ENCODE data around the gene EPS8L1. TPM values are rescaled to one million over a fixed set of nuclear protein-coding genes. Genes with fewer than 3 reads are reported as not detected.

EPS8L1 gene
- total RNA-seq, 1 donor from 2014 or later: 30.5 TPM

DNA sequence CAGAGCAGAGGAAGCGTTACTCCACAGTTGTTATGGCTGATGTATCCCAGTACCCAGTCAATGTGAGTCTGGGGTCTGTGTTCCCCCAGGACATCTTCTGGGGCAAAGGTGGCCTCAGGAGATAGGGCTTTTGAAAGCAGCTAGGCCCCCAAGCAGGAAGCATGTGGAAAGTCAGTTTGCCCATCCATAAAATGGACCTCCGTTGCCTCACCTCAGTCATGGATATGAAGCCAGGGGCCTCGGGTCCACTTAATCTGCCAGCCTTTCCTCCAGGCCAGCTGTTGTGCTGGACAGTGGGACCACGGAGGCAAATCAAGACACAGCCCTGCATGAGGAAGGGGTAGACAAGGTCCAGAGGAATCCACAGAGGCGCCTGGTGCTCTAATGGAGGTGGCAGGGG is 3.3 kb downstream of the EPS8L1 start:
- H3K27me3 ChIP-seq (ENCODE audit: control insufficient read depth, insufficient read depth, low read length): peaks cover 41% of the 10 kb centered on the region
- H3K4me3 ChIP-seq (ENCODE audit: low read depth, low read length): no peak overlapping the region
- TF ChIP-seq, protein P1, sequence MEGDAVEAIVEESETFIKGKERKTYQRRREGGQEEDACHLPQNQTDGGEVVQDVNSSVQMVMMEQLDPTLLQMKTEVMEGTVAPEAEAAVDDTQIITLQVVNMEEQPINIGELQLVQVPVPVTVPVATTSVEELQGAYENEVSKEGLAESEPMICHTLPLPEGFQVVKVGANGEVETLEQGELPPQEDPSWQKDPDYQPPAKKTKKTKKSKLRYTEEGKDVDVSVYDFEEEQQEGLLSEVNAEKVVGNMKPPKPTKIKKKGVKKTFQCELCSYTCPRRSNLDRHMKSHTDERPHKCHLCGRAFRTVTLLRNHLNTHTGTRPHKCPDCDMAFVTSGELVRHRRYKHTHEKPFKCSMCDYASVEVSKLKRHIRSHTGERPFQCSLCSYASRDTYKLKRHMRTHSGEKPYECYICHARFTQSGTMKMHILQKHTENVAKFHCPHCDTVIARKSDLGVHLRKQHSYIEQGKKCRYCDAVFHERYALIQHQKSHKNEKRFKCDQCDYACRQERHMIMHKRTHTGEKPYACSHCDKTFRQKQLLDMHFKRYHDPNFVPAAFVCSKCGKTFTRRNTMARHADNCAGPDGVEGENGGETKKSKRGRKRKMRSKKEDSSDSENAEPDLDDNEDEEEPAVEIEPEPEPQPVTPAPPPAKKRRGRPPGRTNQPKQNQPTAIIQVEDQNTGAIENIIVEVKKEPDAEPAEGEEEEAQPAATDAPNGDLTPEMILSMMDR (IDR thresholded peaks at IDR 0.05; ENCODE audit: insufficient read depth, low read length, poor library complexity, severe bottlenecking): no peak
- no peaks in the 10 kb centered on the region for H3K36me3 ChIP-seq (ENCODE audit: control insufficient read depth, insufficient read depth, low read length)
- no peak for DNase-seq (ENCODE audit: low read depth)

DNA sequence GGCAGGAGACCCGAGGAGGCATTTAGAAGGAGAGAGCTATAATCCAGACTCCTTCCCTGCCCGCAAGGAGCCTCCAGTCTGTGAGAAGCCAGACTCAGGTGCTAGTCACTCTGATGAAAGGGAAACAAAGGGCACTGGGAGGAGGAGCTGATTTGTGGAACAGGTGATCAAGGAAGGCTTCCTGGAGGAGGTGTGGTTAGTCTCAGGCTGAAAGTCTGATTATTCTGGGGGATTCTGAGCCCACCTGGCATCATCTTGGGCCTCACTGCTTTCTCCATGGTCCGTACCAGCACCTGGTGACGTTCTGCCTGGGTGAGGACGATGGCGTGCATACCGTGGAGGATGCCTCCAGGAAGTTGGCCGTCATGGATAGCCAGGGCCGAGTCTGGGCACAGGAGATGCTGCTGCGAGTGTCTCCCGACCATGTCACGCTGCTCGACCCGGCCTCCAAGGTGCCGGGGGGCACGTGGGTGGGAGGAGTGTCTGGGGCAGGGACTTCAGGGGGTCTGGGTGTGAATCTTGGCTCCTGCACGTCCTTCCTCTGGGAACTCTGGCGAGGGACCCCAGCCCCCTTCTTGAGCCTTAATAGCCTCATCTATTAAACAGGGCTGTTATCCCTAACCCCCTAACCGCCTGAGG is 3.9 kb downstream of the EPS8L1 start:
- TF ChIP-seq, protein P1 (IDR thresholded peaks at IDR 0.05; ENCODE audit: insufficient read depth, low read length, poor library complexity, severe bottlenecking): no peak
- peaks cover 44% of the 10 kb centered on the region for H3K27me3 ChIP-seq (ENCODE audit: control insufficient read depth, insufficient read depth, low read length)

DNA sequence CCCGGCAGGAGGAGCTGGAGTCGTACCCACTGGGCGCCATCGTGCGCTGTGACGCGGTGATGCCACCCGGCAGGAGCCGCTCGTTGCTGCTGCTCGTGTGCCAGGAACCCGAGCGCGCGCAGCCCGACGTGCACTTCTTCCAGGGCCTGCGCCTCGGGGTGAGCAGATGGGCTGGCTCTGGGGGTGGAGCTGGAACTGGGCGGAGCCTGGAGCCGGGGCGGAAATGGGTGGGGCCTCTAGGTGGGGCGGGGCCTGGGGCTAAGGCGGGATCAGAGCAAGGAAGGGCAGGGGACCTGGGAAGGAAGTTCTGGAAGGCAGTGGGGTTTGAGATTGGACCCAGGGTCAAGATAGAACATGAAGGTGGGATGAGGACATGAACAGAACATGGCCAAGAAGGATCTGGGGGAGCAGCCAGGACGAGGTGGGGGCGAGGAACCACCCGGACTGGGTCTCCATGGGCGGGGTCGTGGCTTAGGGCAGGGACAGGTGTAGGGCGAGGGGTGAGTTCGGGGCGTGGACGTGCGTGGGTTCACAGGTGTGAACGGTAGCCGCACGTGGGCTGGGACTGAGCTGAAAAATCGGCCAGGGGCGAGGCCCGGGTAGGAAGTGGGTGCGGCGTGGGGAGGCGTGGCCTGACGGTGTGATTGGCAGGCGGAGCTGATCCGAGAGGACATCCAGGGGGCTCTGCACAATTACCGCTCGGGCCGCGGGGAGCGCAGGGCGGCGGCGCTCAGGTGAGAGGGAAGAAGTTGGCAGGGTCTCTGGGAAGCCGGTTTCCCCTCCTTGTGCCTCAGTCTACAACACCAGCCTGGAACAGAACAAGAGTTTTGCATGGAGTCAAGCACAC is 4.7 kb downstream of the EPS8L1 start:
- DNase-seq (ENCODE audit: low read depth): no peak
- peak overlapping the region; percentile 51 for H3K4me3 ChIP-seq (ENCODE audit: low read depth, low read length)
- peaks cover 44% of the 10 kb centered on the region for H3K27me3 ChIP-seq (ENCODE audit: control insufficient read depth, insufficient read depth, low read length)
- H3K36me3 ChIP-seq (ENCODE audit: control insufficient read depth, insufficient read depth, low read length): no peaks in the 10 kb centered on the region
- TF ChIP-seq, protein P1 (IDR thresholded peaks at IDR 0.05; ENCODE audit: insufficient read depth, low read length, poor library complexity, severe bottlenecking): no peak

More for the DNA sequence above, 3.9 kb downstream of the EPS8L1 start:
- Histone ChIP-seq H3K36me3 (ENCODE audit: control insufficient read depth, insufficient read depth, low read length) (no peaks in the 10 kb centered on the region), H3K4me3 (ENCODE audit: low read depth, low read length) (no peak overlapping the region)
- DNase-seq (ENCODE audit: low read depth): no peak

DNA sequence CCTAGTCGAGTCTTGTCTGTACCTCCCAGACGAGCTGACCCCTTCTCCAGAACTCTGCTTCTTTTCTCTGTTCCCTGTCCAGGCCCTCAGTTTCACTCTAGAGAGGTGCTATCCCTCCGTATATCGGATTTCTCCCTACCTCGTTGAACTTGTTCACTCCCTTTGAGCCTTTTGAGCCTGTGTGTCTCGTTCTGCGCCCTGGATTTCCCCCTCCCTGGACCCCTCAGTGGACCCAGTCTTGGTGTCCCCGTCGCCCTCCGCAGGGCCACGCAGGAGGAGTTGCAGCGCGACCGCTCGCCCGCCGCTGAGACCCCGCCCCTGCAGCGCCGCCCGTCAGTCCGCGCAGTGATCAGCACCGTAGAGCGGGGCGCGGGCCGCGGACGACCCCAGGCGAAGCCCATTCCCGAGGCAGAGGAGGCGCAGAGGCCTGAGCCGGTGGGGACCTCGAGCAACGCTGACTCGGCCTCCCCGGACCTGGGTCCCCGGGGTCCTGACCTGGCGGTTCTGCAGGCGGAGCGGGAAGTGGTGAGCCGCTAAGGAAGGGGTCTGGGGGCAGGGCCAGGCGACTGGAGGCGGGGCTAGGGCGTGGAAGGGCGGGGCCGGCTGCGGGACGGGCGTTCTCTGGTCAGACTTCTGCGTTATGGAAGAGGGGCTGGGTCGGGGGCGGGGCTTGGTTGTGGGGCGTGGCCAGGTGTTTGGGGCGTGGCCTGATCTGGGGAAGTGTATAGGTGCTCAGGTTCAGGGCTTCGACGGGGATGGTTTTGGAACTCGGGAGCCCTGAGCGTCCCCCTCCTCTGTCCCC is 5.5 kb downstream of the EPS8L1 start:
- peak overlapping the region; percentile 51 for H3K4me3 ChIP-seq (ENCODE audit: low read depth, low read length)
- H3K36me3 ChIP-seq (ENCODE audit: control insufficient read depth, insufficient read depth, low read length): no peaks in the 10 kb centered on the region
- DNase-seq (ENCODE audit: low read depth): no peak
- TF ChIP-seq, protein P1 (IDR thresholded peaks at IDR 0.05; ENCODE audit: insufficient read depth, low read length, poor library complexity, severe bottlenecking): no peak
- peaks cover 48% of the 10 kb centered on the region for H3K27me3 ChIP-seq (ENCODE audit: control insufficient read depth, insufficient read depth, low read length)

DNA sequence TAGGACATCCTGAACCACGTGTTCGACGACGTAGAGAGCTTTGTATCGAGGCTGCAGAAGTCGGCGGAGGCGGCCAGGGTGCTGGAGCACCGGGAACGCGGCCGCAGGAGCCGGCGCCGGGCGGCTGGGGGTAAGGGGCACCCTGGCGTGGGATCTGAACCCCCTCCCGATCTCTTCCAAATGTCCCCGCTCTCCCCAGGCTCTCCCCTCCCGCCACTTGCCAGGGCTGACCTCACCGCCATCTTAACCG is 6.0 kb downstream of the EPS8L1 start:
- no peak for DNase-seq (ENCODE audit: low read depth)
- TF ChIP-seq, protein P1 (IDR thresholded peaks at IDR 0.05; ENCODE audit: insufficient read depth, low read length, poor library complexity, severe bottlenecking): no peak
- Histone ChIP-seq H3K27me3 (ENCODE audit: control insufficient read depth, insufficient read depth, low read length) (peaks cover 47% of the 10 kb centered on the region), H3K36me3 (ENCODE audit: control insufficient read depth, insufficient read depth, low read length) (no peaks in the 10 kb centered on the region), H3K4me3 (ENCODE audit: low read depth, low read length) (peak overlapping the region; percentile 14)

Measured in kidney epithelial cell (primary cell).